NCI-H1417 treated with DMSO at 0.1 percent for 48 hours (cell line): ENCODE measurements around the gene CCDC179.
A peak's percentile ranks its signal among the peaks of the same experiment; 100 is the strongest.

Experiments
- DNase-seq: peaks from one replicate; lab custom pipeline; 2025; lab: John Stamatoyannopoulos, UW

CCDC179 gene

GRCh38 chr11:22860241-22860640 lies at the start of gene CCDC179:
TSS of gene CCDC179 (minus strand) at chr11:22860474. CDS start at chr11:22860421, 53 bp downstream.
- no peak for DNase-seq

DNA sequence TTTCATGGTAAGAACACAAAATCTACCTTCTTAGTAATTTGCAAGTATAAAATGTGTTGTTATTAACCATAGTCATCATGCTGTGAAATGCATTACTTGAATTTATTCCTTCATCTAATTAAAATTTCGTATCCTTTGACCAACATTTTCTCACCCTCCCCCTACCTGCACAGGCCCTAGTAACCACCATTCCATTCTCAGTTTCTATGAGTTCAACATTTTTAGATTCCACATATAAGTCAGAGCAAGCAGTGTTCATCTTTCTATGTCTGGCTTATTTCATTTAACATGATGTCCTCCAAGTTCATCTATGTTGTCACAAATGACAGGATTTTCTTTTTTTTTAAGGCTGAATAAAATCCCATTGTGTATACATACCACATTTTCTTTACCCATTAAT lies 43.5 kb upstream of the CCDC179 start:
- no peak for DNase-seq

GRCh38 chr11:22901603-22902002 lies 41.3 kb upstream of the CCDC179 start:
- no peak for DNase-seq

GRCh38 chr11:22900764-22901486 lies 40.7 kb upstream of the CCDC179 start:
- no peak for DNase-seq

DNA sequence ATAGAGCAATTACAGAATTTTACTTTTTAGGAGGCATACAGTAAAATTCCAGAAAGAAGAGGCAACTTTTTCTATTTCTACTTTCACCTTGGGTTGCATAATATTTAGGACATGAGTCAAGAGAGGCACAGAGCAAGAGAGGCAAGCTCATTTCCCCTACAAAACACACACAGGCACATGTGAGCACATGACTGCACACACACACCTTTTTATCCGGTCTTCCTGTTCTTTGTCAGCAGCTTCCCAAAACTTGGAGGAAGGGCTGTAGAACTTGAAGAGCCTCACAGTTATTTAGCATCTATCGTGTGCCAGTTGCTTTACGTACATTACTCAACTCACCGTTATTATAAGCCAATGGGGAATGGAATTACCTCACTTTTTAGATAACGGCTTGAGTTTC lies 37.8 kb upstream of the CCDC179 start:
- no peak for DNase-seq

DNA sequence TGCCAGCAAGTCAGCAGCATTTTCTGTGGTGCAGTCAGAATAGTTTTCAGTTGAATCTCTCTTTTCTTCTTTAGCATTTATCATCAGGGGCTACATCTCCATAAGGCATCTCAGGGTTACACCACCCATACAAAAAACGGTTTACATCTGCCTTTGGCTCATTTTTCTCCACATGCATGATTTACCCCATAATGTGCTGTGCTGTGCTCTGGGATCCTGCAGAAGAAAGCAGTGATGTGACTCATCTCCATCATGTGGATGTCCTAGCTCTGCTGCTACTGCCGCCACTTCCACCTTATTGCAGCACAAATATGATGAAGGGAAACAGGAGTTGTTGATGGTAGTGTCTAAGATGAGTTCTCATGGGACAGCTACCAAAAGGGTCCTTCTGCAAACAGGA lies 30.0 kb upstream of the CCDC179 start:
- no peak for DNase-seq

- no peak for DNase-seq
Observed at GRCh38 chr11:22884217-22884616, 23.9 kb upstream of the CCDC179 start.

- no peak for DNase-seq
Observed at GRCh38 chr11:22879630-22880029, 19.4 kb upstream of the CCDC179 start.

DNA sequence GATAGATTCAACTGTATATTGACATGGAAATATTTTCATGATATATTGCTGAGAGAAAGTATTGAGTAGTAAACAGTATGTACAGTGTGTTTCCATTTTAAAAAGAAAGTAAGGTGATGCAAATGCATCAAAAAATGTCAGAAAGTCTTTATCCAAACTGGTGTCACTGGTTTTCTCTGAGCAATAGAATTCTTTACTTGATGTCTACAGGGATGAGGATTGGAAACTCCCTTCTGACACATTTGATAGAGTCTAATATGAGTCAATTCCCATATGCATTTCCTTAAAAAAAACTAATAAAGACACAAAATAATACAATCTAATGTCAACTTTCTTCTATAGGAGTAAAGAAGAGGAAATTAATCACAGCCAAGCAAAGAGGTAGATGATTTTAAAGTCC lies 18.3 kb upstream of the CCDC179 start:
- no peak for DNase-seq

GRCh38 chr11:22878039-22878438 lies 17.8 kb upstream of the CCDC179 start:
- DNase-seq: no peak

DNA sequence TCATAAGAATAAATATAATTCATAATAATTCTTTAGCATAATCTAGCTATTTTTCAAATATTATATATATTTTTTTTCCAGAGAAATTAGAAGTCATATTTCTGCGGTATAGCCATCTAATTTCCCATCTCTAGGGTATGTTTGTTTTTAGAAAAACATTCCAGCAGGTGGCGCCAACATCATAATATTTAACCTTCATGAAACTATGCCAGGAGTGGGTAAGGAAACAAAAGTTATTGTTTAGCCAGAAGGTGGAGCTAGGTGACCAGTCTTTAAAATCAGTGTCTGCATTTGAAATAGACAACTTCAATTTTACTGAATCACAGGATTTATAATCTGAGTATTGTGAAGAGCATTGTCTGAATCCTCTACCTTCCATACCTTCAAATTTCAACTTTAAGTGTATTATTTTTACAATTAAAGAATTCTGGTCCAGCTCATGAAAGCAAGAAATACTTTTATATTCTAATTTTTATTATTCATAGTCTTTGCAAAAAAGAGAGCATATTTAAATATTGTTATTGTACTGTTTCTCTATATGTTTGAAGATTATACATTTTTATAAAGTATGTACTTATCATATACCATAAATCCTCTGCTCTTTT lies 15.7 kb upstream of the CCDC179 start:
- DNase-seq: peak; percentile 76

DNA sequence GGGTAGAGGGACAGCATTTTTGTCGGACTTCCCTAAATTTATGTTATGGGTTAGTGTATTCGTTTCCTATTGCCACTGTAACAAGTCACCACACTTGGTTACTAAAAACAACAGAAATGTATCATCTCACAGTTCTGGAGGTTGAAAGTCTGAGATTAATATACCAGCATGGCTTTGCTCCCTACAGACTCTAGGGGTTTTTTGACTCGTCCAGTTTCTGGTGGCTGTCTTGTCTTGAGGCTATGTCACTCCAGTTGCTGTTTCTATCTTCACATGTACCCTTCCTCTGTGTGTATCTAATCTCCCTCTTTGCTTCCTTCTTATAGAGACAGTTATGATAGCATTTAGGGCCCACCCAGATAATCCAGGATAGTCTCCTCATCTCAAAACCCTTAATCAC lies 9.1 kb upstream of the CCDC179 start:
- no peak for DNase-seq

DNA sequence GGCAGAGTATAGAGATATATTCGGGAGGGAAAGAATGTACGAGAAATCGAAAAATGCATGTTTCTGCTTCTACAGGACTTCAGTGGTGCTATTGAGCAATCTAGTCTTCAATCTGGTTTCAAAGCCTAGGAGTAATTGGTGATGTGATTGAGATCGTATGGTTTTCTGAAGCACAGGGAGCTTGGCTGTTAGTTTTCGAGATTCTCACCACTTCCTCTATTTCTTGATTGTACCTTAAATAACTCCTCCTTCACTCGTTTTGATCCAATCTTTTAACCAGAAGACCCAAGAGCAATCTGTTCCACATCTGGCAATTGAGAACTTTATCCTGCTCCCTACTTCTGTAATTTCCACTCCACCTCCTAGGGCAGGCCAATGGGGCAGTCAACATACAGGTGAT lies 518 bp downstream of the CCDC179 start:
- DNase-seq: no peak

GRCh38 chr11:22851477-22851876 lies 8.8 kb downstream of the CCDC179 start:
- DNase-seq: no peak

DNA sequence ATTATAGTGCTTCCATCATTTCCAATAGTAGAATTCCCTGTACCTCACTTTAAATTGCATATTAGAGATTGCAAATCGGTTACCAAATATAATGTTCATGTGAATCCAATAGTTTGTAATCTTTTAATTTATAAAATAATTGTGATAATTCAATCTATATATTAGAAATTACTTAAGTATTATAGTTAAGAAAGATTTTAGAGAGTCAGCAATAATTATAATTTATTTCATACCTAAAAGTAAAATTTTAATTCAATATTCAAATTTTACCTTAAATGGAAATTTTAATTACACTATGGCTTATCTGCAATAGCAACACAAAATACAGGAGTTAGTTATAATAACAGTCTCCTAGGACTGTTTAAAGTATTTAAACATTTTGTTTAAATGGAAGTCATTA lies 13.5 kb downstream of the CCDC179 start:
- DNase-seq: no peak

DNA sequence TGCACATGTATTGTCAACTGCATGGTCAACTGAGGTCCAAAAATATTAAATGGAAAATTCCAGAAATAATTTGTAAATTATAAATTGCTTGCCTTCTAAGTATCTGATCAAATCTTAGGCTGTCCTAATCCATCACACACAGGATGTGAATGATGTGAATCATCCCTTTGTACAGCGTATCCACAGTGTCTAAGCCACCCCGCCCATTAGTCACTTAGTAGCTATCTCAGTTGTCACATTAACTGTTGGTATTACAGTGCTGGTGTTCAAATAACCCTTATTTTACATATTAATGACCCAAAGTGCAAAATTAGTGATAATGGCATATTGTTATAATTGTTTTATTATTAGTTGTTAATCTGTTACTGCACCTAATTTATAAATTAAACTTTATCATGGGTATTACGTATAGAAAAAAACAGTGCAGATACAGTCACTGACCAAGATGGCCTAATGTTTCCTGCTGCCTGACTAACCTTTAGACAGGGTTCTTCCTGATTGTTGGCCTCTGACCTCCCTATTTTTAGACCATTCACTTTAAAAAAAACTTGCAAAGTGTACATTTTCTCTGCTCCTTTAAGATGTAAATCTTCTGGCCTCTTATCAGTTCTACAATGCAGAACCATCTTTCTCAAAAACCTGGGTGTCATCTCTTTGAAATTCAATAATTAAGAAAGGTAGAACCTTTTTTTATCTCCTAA lies 27.8 kb downstream of the CCDC179 start:
- DNase-seq: no peak

DNA sequence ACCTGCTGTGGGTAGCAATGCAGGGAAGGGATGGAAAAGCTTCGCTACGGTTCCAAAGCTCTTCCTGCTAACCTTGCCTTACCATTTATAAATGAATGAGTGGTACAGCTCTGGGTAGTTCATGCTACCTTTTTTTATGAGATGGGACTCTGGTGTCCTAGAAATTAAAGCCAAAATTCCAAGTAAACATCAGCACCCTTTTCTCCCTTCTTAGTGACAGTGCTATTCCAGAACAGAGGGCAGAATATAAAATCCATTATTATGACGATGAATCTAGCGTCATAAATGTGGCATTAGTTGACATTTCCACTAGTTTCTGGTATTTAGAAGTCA lies 30.2 kb downstream of the CCDC179 start:
- DNase-seq: no peak

GRCh38 chr11:22829231-22830081 lies 30.8 kb downstream of the CCDC179 start, which contains the start of gene SVIP:
TSS of gene SVIP (minus strand) at chr11:22829801. CDS start at chr11:22829748, 53 bp downstream.
- DNase-seq: peak; percentile 66

GRCh38 chr11:22828373-22828772 lies 31.9 kb downstream of the CCDC179 start:
- no peak for DNase-seq

- DNase-seq: no peak
Observed at GRCh38 chr11:22822203-22822602, 38.1 kb downstream of the CCDC179 start.

- no peak for DNase-seq
Observed at GRCh38 chr11:22809893-22810292, 50.4 kb downstream of the CCDC179 start.

DNA sequence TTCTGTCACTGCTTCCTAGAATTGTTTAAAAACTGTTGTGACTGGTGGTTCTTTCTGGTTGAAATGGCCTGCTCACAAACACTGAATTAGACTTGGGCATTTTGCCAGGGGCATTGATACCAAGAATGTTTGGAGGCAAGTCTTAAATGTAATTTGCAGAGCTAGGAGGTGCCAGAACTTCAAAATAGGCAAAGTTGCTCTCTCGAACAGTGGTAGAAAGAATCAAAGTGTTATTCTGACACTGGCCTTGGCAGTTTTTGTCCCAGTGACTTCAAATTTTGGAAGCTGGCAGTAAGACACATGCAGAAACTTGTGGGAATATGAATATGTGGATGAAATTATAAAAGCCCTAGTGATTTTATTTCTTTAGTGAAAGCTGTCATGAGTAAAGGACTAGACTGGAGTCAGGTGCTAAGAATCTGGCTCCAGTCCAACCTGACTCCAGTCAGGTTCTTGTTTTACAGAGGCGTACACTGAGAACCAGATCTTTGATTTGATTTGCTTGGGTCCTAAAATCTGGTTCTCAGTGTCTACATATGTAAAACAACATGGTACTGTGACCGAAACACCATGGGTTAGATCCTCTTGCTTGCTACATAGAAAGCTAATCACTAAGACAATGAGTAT lies 51.6 kb downstream of the CCDC179 start:
- no peak for DNase-seq
